ENCODE measurements around the gene MCM8.

MCM8 gene

DNA sequence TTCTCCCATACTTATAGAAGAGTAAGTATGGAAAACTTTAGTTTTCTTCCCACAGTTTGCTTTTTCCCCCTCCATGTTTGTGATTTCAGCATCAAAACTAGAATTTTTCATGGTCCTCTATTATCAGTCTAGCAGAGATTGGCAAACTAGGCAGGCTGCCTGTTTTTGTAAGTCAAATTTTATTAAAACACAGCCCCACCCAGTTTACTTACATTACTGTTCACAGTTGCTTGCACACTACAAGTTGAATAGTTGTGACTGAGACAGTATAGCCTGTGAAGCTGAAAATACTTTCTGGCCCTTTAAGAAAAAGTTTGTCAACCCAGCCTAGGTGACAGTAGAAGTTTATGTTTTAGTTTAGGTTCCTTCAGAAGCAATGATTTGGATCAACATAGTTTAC lies 19.5 kb downstream of the MCM8 start:
- DNase-seq (ENCODE audit: low read depth in 1 of 2, low spot score in 1 of 2), result no peak
- no peaks in the 10 kb centered on the region for H3K27me3 ChIP-seq (ENCODE audit: insufficient read depth, poor library complexity, severe bottlenecking)
- no peak overlapping the region for H3K4me3 ChIP-seq (replicated peaks; ENCODE audit: insufficient read depth, low read length)
- TF ChIP-seq POLR2AphosphoS5 (IDR thresholded peaks at IDR 0.05; ENCODE audit: low read depth) (no peak), GABPA (IDR thresholded peaks at IDR 0.05; ENCODE audit: low read depth) (no peak), SPI1 (IDR thresholded peaks at IDR 0.05; ENCODE audit: borderline replicate concordance, low read depth) (no peak)
- TF ChIP-seq, protein P1, sequence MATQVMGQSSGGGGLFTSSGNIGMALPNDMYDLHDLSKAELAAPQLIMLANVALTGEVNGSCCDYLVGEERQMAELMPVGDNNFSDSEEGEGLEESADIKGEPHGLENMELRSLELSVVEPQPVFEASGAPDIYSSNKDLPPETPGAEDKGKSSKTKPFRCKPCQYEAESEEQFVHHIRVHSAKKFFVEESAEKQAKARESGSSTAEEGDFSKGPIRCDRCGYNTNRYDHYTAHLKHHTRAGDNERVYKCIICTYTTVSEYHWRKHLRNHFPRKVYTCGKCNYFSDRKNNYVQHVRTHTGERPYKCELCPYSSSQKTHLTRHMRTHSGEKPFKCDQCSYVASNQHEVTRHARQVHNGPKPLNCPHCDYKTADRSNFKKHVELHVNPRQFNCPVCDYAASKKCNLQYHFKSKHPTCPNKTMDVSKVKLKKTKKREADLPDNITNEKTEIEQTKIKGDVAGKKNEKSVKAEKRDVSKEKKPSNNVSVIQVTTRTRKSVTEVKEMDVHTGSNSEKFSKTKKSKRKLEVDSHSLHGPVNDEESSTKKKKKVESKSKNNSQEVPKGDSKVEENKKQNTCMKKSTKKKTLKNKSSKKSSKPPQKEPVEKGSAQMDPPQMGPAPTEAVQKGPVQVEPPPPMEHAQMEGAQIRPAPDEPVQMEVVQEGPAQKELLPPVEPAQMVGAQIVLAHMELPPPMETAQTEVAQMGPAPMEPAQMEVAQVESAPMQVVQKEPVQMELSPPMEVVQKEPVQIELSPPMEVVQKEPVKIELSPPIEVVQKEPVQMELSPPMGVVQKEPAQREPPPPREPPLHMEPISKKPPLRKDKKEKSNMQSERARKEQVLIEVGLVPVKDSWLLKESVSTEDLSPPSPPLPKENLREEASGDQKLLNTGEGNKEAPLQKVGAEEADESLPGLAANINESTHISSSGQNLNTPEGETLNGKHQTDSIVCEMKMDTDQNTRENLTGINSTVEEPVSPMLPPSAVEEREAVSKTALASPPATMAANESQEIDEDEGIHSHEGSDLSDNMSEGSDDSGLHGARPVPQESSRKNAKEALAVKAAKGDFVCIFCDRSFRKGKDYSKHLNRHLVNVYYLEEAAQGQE (IDR thresholded peaks at IDR 0.05; ENCODE audit: insufficient replicate concordance, low read depth), result no peak
- TF ChIP-seq, protein P2, sequence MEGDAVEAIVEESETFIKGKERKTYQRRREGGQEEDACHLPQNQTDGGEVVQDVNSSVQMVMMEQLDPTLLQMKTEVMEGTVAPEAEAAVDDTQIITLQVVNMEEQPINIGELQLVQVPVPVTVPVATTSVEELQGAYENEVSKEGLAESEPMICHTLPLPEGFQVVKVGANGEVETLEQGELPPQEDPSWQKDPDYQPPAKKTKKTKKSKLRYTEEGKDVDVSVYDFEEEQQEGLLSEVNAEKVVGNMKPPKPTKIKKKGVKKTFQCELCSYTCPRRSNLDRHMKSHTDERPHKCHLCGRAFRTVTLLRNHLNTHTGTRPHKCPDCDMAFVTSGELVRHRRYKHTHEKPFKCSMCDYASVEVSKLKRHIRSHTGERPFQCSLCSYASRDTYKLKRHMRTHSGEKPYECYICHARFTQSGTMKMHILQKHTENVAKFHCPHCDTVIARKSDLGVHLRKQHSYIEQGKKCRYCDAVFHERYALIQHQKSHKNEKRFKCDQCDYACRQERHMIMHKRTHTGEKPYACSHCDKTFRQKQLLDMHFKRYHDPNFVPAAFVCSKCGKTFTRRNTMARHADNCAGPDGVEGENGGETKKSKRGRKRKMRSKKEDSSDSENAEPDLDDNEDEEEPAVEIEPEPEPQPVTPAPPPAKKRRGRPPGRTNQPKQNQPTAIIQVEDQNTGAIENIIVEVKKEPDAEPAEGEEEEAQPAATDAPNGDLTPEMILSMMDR (IDR thresholded peaks at IDR 0.05; ENCODE audit: insufficient read depth, low read length), result no peak
- H3K27ac ChIP-seq (replicated peaks), result no peak overlapping the region

DNA sequence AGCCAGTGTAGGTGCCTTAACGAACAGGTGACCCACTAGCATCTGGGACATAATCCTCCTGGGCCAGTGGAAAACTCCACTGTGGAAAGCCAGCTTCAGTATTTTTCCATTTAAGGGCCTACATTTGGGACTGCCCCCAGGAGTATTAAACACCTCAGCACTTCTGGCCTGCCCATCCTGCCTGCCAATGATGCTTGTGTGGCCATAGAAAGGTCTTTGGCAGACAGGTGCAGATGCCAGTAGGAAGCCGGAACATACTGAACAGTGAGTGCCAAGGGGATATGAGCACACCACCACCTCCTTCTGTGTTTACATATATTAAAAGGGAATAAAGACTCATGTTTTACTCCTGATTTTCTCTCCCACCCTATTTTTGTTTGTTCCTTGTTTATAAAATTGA lies 19.9 kb downstream of the MCM8 start:
- TF ChIP-seq, protein P1 (IDR thresholded peaks at IDR 0.05; ENCODE audit: insufficient replicate concordance, low read depth), result no peak
- no peak for TF ChIP-seq SPI1 (IDR thresholded peaks at IDR 0.05; ENCODE audit: borderline replicate concordance, low read depth)
- TF ChIP-seq POLR2AphosphoS5 (IDR thresholded peaks at IDR 0.05; ENCODE audit: low read depth), result no peak
- TF ChIP-seq GABPA (IDR thresholded peaks at IDR 0.05; ENCODE audit: low read depth), result no peak
- no peak overlapping the region for H3K4me3 ChIP-seq (replicated peaks; ENCODE audit: insufficient read depth, low read length)
- DNase-seq (ENCODE audit: low read depth in 1 of 2, low spot score in 1 of 2), result no peak
- H3K27ac ChIP-seq (replicated peaks), result no peak overlapping the region
- H3K27me3 ChIP-seq (ENCODE audit: insufficient read depth, poor library complexity, severe bottlenecking), result no peaks in the 10 kb centered on the region

DNA sequence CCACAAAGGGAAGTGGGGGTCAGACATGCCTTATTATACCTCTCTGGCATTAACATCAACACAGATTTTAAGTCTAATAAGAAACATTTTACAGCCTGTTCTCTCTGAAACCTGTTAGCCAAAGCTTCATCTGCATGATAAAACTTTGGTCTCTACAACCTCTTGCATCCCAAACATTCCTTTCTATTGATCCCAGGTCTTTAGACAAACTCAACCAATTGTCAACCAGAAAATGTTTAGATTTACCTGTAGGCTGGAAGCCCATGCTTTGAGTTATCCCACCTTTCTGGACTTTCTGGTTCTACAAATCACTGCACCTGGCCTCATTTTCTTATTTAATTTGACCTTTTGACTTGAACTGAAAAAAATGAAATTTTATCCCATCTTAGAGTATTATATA lies 20.8 kb downstream of the MCM8 start:
- TF ChIP-seq, protein P1 (IDR thresholded peaks at IDR 0.05; ENCODE audit: insufficient replicate concordance, low read depth), result no peak
- TF ChIP-seq, protein P2 (IDR thresholded peaks at IDR 0.05; ENCODE audit: insufficient read depth, low read length), result no peak
- TF ChIP-seq SPI1 (IDR thresholded peaks at IDR 0.05; ENCODE audit: borderline replicate concordance, low read depth), result no peak
- TF ChIP-seq GABPA (IDR thresholded peaks at IDR 0.05; ENCODE audit: low read depth), result no peak
- TF ChIP-seq POLR2AphosphoS5 (IDR thresholded peaks at IDR 0.05; ENCODE audit: low read depth), result no peak
- no peak for DNase-seq (ENCODE audit: low read depth in 1 of 2, low spot score in 1 of 2)
- Histone ChIP-seq H3K27ac (replicated peaks) (no peak overlapping the region), H3K27me3 (ENCODE audit: insufficient read depth, poor library complexity, severe bottlenecking) (no peaks in the 10 kb centered on the region), H3K4me3 (replicated peaks; ENCODE audit: insufficient read depth, low read length) (no peak overlapping the region)

All from HL-60 (cell line).